ENCODE measurements around the gene FTO.

FTO gene

GRCh38 chr16:54007504-54007903, 303.5 kb downstream of the FTO start:
- no peak for TF ChIP-seq CTCF (IDR thresholded peaks at IDR 0.05)
- TF ChIP-seq ZFX (IDR thresholded peaks at IDR 0.05; ENCODE audit: borderline replicate concordance): no peak

GRCh38 chr16:54009464-54010176, 305.7 kb downstream of the FTO start:
- no peak overlapping the region for H3K27ac ChIP-seq
- TF ChIP-seq CTCF (IDR thresholded peaks at IDR 0.05) (no peak), ZFX (IDR thresholded peaks at IDR 0.05; ENCODE audit: borderline replicate concordance) (no peak)

More at GRCh38 chr16:54007504-54007903, 303.5 kb downstream of the FTO start:
- H3K27ac ChIP-seq: no peak overlapping the region

GRCh38 chr16:54015147-54015546, 311.2 kb downstream of the FTO start:
- H3K27ac ChIP-seq: no peak overlapping the region
- TF ChIP-seq CTCF (IDR thresholded peaks at IDR 0.05) (no peak), ZFX (IDR thresholded peaks at IDR 0.05; ENCODE audit: borderline replicate concordance) (no peak)

- H3K27ac ChIP-seq: no peak overlapping the region
Measured at GRCh38 chr16:54022362-54022761, 318.4 kb downstream of the FTO start.

GRCh38 chr16:54026456-54026855, 322.5 kb downstream of the FTO start:
- no peak overlapping the region for H3K27ac ChIP-seq

More at GRCh38 chr16:54022362-54022761, 318.4 kb downstream of the FTO start:
- no peak for TF ChIP-seq CTCF (IDR thresholded peaks at IDR 0.05)
- TF ChIP-seq ZFX (IDR thresholded peaks at IDR 0.05; ENCODE audit: borderline replicate concordance): no peak

GRCh38 chr16:54027062-54027461, 323.1 kb downstream of the FTO start:
- TF ChIP-seq ZFX (IDR thresholded peaks at IDR 0.05; ENCODE audit: borderline replicate concordance) (no peak), CTCF (IDR thresholded peaks at IDR 0.05) (no peak)
- H3K27ac ChIP-seq: no peak overlapping the region

More at GRCh38 chr16:54026456-54026855, 322.5 kb downstream of the FTO start:
- TF ChIP-seq ZFX (IDR thresholded peaks at IDR 0.05; ENCODE audit: borderline replicate concordance): no peak
- no peak for TF ChIP-seq CTCF (IDR thresholded peaks at IDR 0.05)

- H3K27ac ChIP-seq: no peak overlapping the region
- TF ChIP-seq CTCF (IDR thresholded peaks at IDR 0.05) (no peak), ZFX (IDR thresholded peaks at IDR 0.05; ENCODE audit: borderline replicate concordance) (no peak)
Measured at GRCh38 chr16:54027558-54027957, 323.6 kb downstream of the FTO start.
